Duodenal mucosa (tissue), 2 donors: Measurements from ENCODE around the gene COL21A1.

Source experiments
- H3K27ac ChIP-seq: one replicate; pipeline ENCODE4 v1.7.0; 2013; ENCODE audit warnings: low read depth, low read length
- H3K27me3 ChIP-seq, 2 donors: one replicate each; pipeline ENCODE4 v1.7.0; 2013; ENCODE audit warnings: low read length in 2 of 2, control low read depth in 1 of 2; ENCODE audit not compliant: insufficient read depth in 2 of 2, control insufficient read depth in 1 of 2
- H3K36me3 ChIP-seq, 2 donors: one replicate each; pipeline ENCODE4 v1.7.0; 2013; ENCODE audit warnings: low read length in 2 of 2, control low read depth in 1 of 2; ENCODE audit not compliant: insufficient read depth in 2 of 2, control insufficient read depth in 1 of 2
- H3K4me1 ChIP-seq, 2 donors: one replicate each; pipeline ENCODE4 v1.7.0; 2013; ENCODE audit warnings: low read length in 2 of 2, control low read depth in 1 of 2; ENCODE audit not compliant: insufficient read depth in 2 of 2, control insufficient read depth in 1 of 2
- H3K4me3 ChIP-seq, 2 donors: one replicate each; pipeline ENCODE4 v1.7.0; 2013; ENCODE audit warnings: low read length in 2 of 2, low read depth in 1 of 2
- H3K9ac ChIP-seq, 2 donors: one replicate each; pipeline ENCODE4 v1.7.0; 2013; ENCODE audit warnings: low read length in 2 of 2, low read depth in 1 of 2
- H3K9me3 ChIP-seq, 2 donors: one replicate each; pipeline ENCODE4 v1.7.0; 2013; ENCODE audit warnings: low read length in 2 of 2, control low read depth in 1 of 2; ENCODE audit not compliant: control insufficient read depth in 1 of 2

COL21A1 gene

GRCh38 chr6:56065408-56065807 is 182.0 kb downstream of the COL21A1 start:
- no peak overlapping the region for H3K9ac ChIP-seq
- no peaks in the 10 kb centered on the region for H3K9me3 ChIP-seq
- no peaks in the 10 kb centered on the region for H3K36me3 ChIP-seq
- H3K27me3 ChIP-seq = no peaks in the 10 kb centered on the region
- H3K4me1 ChIP-seq = no peaks in the 10 kb centered on the region
- H3K4me3 ChIP-seq = no peak overlapping the region
- no peak overlapping the region for H3K27ac ChIP-seq

GRCh38 chr6:56062836-56063235 is 184.5 kb downstream of the COL21A1 start:
- no peaks in the 10 kb centered on the region for H3K36me3 ChIP-seq
- no peak overlapping the region for H3K4me3 ChIP-seq
- H3K9me3 ChIP-seq = no peaks in the 10 kb centered on the region
- H3K9ac ChIP-seq = no peak overlapping the region
- no peaks in the 10 kb centered on the region for H3K27me3 ChIP-seq
- no peak overlapping the region for H3K27ac ChIP-seq
- H3K4me1 ChIP-seq = no peaks in the 10 kb centered on the region

- H3K27ac ChIP-seq = no peak overlapping the region
- no peaks in the 10 kb centered on the region for H3K4me1 ChIP-seq
- no peaks in the 10 kb centered on the region for H3K36me3 ChIP-seq
- no peak overlapping the region for H3K9ac ChIP-seq
- no peak overlapping the region for H3K4me3 ChIP-seq
- H3K27me3 ChIP-seq = no peaks in the 10 kb centered on the region
- no peaks in the 10 kb centered on the region for H3K9me3 ChIP-seq
Observed at GRCh38 chr6:56058636-56059035, 188.7 kb downstream of the COL21A1 start.

- H3K9me3 ChIP-seq = no peaks in the 10 kb centered on the region
- H3K4me1 ChIP-seq = no peaks in the 10 kb centered on the region
- no peak overlapping the region for H3K9ac ChIP-seq
- no peak overlapping the region for H3K4me3 ChIP-seq
- no peaks in the 10 kb centered on the region for H3K36me3 ChIP-seq
- no peaks in the 10 kb centered on the region for H3K27me3 ChIP-seq
- no peak overlapping the region for H3K27ac ChIP-seq
Observed at GRCh38 chr6:56055081-56055704, 192.2 kb downstream of the COL21A1 start.

GRCh38 chr6:56051202-56051598 is 196.2 kb downstream of the COL21A1 start:
- no peak overlapping the region for H3K4me3 ChIP-seq
- H3K9ac ChIP-seq = no peak overlapping the region
- H3K27ac ChIP-seq = no peak overlapping the region
- H3K9me3 ChIP-seq = no peaks in the 10 kb centered on the region
- no peaks in the 10 kb centered on the region for H3K4me1 ChIP-seq
- no peaks in the 10 kb centered on the region for H3K36me3 ChIP-seq
- no peaks in the 10 kb centered on the region for H3K27me3 ChIP-seq

- H3K4me3 ChIP-seq = no peak overlapping the region
- no peaks in the 10 kb centered on the region for H3K27me3 ChIP-seq
- H3K27ac ChIP-seq = no peak overlapping the region
- H3K9ac ChIP-seq = no peak overlapping the region
- H3K36me3 ChIP-seq = no peaks in the 10 kb centered on the region
- H3K9me3 ChIP-seq = no peaks in the 10 kb centered on the region
- no peaks in the 10 kb centered on the region for H3K4me1 ChIP-seq
Observed at GRCh38 chr6:56050530-56051201, 196.7 kb downstream of the COL21A1 start.

GRCh38 chr6:56048601-56049000 is 198.8 kb downstream of the COL21A1 start:
- H3K27ac ChIP-seq = no peak overlapping the region
- no peaks in the 10 kb centered on the region for H3K27me3 ChIP-seq
- H3K9me3 ChIP-seq = no peaks in the 10 kb centered on the region
- H3K4me1 ChIP-seq = no peaks in the 10 kb centered on the region
- no peak overlapping the region for H3K4me3 ChIP-seq
- H3K36me3 ChIP-seq = no peaks in the 10 kb centered on the region
- no peak overlapping the region for H3K9ac ChIP-seq

GRCh38 chr6:56047931-56048540 is 199.3 kb downstream of the COL21A1 start:
- Histone ChIP-seq H3K36me3 (no peaks in the 10 kb centered on the region), H3K27ac (no peak overlapping the region)

GRCh38 chr6:56046576-56046975 is 200.8 kb downstream of the COL21A1 start:
- Histone ChIP-seq H3K4me1 (no peaks in the 10 kb centered on the region), H3K27ac (no peak overlapping the region), H3K36me3 (no peaks in the 10 kb centered on the region), H3K4me3 (no peak overlapping the region), H3K27me3 (no peaks in the 10 kb centered on the region), H3K9me3 (no peaks in the 10 kb centered on the region), H3K9ac (no peak overlapping the region)

More at GRCh38 chr6:56047931-56048540, 199.3 kb downstream of the COL21A1 start:
- no peaks in the 10 kb centered on the region for H3K4me1 ChIP-seq
- no peak overlapping the region for H3K9ac ChIP-seq
- H3K27me3 ChIP-seq = no peaks in the 10 kb centered on the region
- H3K9me3 ChIP-seq = no peaks in the 10 kb centered on the region
- H3K4me3 ChIP-seq = no peak overlapping the region

GRCh38 chr6:56043761-56044160 is 203.6 kb downstream of the COL21A1 start:
- H3K9me3 ChIP-seq = no peaks in the 10 kb centered on the region
- H3K9ac ChIP-seq = no peak overlapping the region
- no peak overlapping the region for H3K4me3 ChIP-seq
- H3K36me3 ChIP-seq = no peaks in the 10 kb centered on the region
- no peaks in the 10 kb centered on the region for H3K27me3 ChIP-seq
- no peaks in the 10 kb centered on the region for H3K4me1 ChIP-seq
- no peak overlapping the region for H3K27ac ChIP-seq
